Astrocyte of the cerebellum (primary cell): ENCODE measurements around the gene SLAMF8.

Source experiments
- DNase-seq: peaks from one replicate; pipeline ENCODE4 v3.0.0-alpha.2; 2011; ENCODE audit warnings: low read depth
- H3K4me3 ChIP-seq: 2 replicates; pipeline ENCODE4 v1.5.1; 2011; ENCODE audit warnings: mild to moderate bottlenecking, low read depth, low read length, moderate library complexity
- in situ Hi-C: cut with HindIII; loops from 2 replicates; pipeline ENCODE4 v1.10.0; 2017; ENCODE audit warnings: low sequenced_read_pairs
- TF ChIP-seq, protein P1 (sequence below): IDR thresholded peaks from 2 replicates; pipeline ENCODE4 v1.5.1; 2012; ENCODE audit warnings: low read length, low read depth, moderate library complexity, mild to moderate bottlenecking; ENCODE audit errors: missing control alignments

The SLAMF8 gene

DNA sequence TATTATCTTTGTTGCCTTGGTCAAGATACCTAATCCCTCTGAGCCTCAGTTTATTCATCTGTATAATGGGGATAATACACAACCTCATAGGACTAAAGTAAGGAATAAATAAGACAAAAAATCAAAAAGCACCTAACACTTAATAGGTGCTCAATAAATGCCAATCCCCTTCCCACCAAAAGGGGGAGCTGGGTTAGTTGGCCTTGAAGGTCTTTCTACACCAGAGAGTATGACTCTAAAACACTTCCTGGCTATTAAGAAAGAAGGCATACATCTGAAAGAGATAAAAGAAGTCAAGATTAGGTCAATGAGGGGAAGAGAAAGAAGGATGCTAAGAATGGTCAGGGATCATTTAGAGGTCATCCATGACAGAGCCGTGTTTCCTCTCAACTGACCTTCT lies 24.7 kb downstream of the SLAMF8 start:
- no peak overlapping the region for H3K4me3 ChIP-seq
- TF ChIP-seq, protein P1, sequence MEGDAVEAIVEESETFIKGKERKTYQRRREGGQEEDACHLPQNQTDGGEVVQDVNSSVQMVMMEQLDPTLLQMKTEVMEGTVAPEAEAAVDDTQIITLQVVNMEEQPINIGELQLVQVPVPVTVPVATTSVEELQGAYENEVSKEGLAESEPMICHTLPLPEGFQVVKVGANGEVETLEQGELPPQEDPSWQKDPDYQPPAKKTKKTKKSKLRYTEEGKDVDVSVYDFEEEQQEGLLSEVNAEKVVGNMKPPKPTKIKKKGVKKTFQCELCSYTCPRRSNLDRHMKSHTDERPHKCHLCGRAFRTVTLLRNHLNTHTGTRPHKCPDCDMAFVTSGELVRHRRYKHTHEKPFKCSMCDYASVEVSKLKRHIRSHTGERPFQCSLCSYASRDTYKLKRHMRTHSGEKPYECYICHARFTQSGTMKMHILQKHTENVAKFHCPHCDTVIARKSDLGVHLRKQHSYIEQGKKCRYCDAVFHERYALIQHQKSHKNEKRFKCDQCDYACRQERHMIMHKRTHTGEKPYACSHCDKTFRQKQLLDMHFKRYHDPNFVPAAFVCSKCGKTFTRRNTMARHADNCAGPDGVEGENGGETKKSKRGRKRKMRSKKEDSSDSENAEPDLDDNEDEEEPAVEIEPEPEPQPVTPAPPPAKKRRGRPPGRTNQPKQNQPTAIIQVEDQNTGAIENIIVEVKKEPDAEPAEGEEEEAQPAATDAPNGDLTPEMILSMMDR: peak; percentile 8
- in situ Hi-C loops: no loop called here
- no peak for DNase-seq

DNA sequence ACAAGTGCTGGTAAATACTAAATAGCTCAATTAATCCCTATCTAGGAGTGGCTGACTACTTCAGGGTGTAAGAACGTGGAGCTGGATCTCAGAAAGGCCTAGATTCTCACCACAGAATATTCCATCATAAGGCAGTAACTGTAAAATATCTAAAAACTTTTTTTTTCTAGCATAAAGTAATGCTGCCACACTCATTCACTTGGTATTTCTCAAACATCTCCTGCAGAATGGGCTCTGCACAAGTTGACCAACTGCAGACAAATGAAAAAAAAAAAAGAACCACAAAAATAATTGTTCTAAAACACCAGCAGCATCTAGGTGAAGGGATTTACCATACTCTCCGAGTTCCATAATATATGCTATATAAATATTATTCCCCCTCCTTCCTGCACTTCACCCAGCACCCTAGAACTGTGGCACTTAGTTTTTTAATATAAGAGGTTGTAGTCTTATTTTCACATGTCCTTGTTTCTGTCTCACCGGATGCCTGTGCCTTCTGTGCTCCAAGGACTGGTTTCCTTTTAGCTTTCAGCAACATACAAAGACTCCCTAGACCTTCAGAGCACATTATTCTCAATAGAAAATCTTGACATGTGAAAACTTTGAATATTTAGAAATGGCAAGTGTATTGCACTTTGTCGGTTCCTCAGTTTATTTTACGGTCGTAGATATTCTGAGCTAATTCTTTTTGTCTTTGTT lies 26.9 kb downstream of the SLAMF8 start:
- H3K4me3 ChIP-seq: peak overlapping the region; percentile 46
- TF ChIP-seq, protein P1: no peak
- no peak for DNase-seq
- in situ Hi-C loops: no loop called here

DNA sequence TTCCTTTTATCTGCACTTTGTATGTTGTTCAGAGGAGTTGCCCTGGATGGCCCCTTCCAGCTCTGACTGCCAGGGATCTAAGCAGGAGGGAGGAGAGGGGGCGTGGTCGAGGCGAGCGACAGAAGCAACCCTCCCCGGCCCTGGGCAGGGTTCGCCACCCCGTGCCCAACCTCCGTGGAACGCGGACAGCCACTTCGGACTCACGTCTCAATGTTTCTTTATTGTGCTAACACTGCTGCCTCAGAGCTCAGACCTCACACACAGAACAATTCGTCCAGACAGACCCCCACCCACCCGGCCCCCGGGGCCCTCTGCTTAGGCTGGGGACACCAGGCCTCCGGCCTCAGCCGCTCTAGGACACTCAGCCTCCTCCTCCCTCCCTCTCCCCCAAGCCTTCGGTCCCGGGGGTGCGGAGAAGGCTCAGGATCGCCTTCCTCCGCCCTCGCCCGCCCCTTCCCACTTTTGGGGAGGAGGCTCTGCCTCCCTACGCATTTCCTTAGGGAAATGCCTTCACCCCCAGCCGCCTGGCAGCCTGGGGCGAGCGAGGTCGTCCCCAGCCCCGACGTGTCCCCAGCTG lies 27.5 kb downstream of the SLAMF8 start:
- TF ChIP-seq, protein P1: no peak
- in situ Hi-C loops: no loop called here
- H3K4me3 ChIP-seq: peak overlapping the region; percentile 46
- DNase-seq: no peak

DNA sequence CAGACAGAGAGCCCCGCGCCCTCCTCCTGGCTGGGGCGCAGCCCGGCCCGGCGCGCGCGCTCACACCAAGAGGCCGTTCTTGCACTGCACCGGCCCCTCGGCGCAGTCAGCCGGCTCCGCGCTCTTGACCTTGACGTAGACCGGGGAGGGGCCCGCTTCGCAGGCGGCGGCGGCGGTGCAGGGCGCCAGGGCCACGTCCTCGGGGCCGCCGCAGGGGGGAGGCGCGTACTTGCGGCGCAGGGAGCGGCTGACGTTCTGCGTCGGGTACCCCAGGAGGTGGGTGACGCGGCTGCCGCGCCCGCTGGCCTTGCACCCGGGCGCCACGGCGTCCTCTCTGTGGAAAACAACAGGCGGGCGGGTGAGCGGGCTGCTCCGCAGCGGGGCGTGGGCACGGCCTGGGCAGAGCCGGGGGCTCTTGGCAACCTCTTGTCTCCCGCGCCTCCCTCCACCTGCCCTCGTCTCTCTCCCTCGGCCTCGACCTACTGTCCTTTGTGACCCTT lies 28.1 kb downstream of the SLAMF8 start:
- TF ChIP-seq, protein P1: no peak
- no peak for DNase-seq
- peak overlapping the region; percentile 46 for H3K4me3 ChIP-seq
- in situ Hi-C loops: no loop called here

DNA sequence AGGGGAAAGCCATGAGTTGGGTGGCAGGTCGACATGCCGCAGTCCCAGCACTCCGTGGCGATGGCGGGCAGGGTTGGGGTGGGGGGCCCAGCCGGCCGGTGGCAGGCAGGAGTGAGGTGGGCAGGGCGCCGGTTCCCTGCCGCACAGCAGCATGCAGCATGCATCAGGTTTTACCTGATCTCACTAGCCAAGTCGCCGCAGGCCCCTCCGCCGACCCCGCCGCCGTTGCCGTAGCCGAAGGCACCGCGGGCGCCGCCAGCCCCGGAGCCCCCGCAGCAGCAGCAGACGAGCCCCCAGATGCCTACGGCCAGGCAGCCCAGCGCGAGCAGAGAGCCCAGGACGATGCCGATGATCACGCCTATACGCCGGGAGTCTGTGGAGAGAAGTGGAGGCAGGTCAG lies 29.0 kb downstream of the SLAMF8 start:
- TF ChIP-seq, protein P1: no peak
- no peak for DNase-seq
- H3K4me3 ChIP-seq: no peak overlapping the region
- in situ Hi-C loops: no loop called here

DNA sequence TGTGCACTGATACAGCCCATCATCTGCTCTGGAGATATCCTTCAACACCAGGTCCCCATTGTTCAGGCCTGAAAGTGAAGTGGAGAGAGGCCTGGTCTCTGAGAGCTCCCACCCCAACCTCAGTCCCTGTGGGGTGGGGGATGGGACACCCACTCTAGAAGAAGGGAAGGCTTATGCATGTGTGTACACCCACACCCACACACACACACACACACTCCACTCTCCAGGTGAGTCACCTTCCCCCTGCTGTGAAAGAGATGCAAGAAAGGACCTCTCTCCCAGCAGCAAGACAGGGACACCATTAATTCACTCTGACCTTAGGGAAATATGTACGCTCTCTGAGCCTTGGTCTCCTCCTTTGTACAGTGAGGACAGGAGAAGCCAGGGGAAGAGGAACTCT lies 29.9 kb downstream of the SLAMF8 start:
- TF ChIP-seq, protein P1: no peak
- in situ Hi-C loops: no loop called here
- no peak for DNase-seq
- H3K4me3 ChIP-seq: no peak overlapping the region
